DOHH2 (cell line): ENCODE results near the gene PSMC4.

Experiments
- H3F3A ChIP-seq: fragments of 200-600 bp; sonication (generic), shearing (Covaris generic); 2 replicates; pipeline ENCODE4 v1.6.0; 2016; ENCODE audit warnings: antibody characterized with exemption, mild to moderate bottlenecking; ENCODE audit not compliant: control insufficient read depth, insufficient read depth
- H3K27ac ChIP-seq: fragments of 200-600 bp; sonication (generic); 2 replicates; pipeline ENCODE4 v1.5.1; 2014; ENCODE audit warnings: low read depth, mild to moderate bottlenecking, low read length, moderate library complexity
- H3K27me3 ChIP-seq: fragments of 200-600 bp; sonication (generic); 2 replicates; pipeline ENCODE4 v1.6.1; 2014; ENCODE audit warnings: mild to moderate bottlenecking, low read length, mixed read lengths; ENCODE audit not compliant: control insufficient read depth
- H3K36me3 ChIP-seq: fragments of 200-600 bp; sonication (generic); 2 replicates; pipeline ENCODE4 v1.6.1; 2014; ENCODE audit warnings: mild to moderate bottlenecking, low read length, moderate library complexity, mixed read lengths; ENCODE audit not compliant: control insufficient read depth
- H3K4me1 ChIP-seq: fragments of 200-600 bp; sonication (generic); 2 replicates; pipeline ENCODE4 v1.6.1; 2014; ENCODE audit warnings: mild to moderate bottlenecking, low read length, mixed read lengths; ENCODE audit not compliant: control insufficient read depth
- H3K4me2 ChIP-seq: fragments of 200-600 bp; sonication (generic); 2 replicates; pipeline ENCODE4 v1.6.0; 2014; ENCODE audit warnings: mild to moderate bottlenecking, low read length, moderate library complexity
- H3K4me3 ChIP-seq: fragments of 200-600 bp; sonication (generic); 2 replicates; pipeline ENCODE4 v1.5.1; 2014; ENCODE audit warnings: mild to moderate bottlenecking, low read length, mixed read lengths
- H3K79me2 ChIP-seq: fragments of 200-600 bp; sonication (generic); 2 replicates; pipeline ENCODE4 v1.6.1; 2014; ENCODE audit warnings: mild to moderate bottlenecking, low read length, mixed read lengths; ENCODE audit not compliant: control insufficient read depth
- H3K9me2 ChIP-seq: fragments of 200-600 bp; sonication (generic); replicated peaks from 2 replicates; pipeline ENCODE4 v1.6.1; 2014; ENCODE audit warnings: mild to moderate bottlenecking, low read length, mixed read lengths; ENCODE audit not compliant: control insufficient read depth
- H3K9me3 ChIP-seq: fragments of 200-600 bp; sonication (generic); 2 replicates; pipeline ENCODE4 v1.6.1; 2014; ENCODE audit warnings: antibody characterized with exemption, low read length, mixed read lengths; ENCODE audit not compliant: control insufficient read depth, insufficient read depth
- H4K20me1 ChIP-seq: fragments of 200-600 bp; sonication (generic); 2 replicates; pipeline ENCODE4 v1.6.0; 2014; ENCODE audit warnings: low read depth, mild to moderate bottlenecking, antibody characterized with exemption, low read length, moderate library complexity; ENCODE audit not compliant: control insufficient read depth, insufficient read depth
- CTCF ChIP-seq: fragments of 200-600 bp; sonication (generic); IDR thresholded peaks from one replicate; pipeline ENCODE4 v1.5.1; 2014; ENCODE audit warnings: antibody characterized with exemption, mild to moderate bottlenecking, low read depth, low read length; ENCODE audit not compliant: poor library complexity, severe bottlenecking
- EZH2phosphoT487 ChIP-seq: fragments of 200-600 bp; sonication (generic); IDR thresholded peaks from 2 replicates; pipeline ENCODE4 v1.6.1; 2017; ENCODE audit warnings: borderline replicate concordance, mild to moderate bottlenecking, antibody characterized with exemption, low read length, moderate library complexity, mixed read lengths

Gene PSMC4

GRCh38 chr19:39994361-39994760 lies 23.4 kb downstream of the PSMC4 start:
- no peak overlapping the region for H3K4me3 ChIP-seq
- H3K9me3 ChIP-seq: peaks cover 17% of the 10 kb centered on the region; the same call in 1 of the 2 replicates
- peaks cover 81% of the 10 kb centered on the region for H3K79me2 ChIP-seq
- no peaks in the 10 kb centered on the region for H4K20me1 ChIP-seq
- TF ChIP-seq CTCF: no peak
- TF ChIP-seq EZH2phosphoT487: no peak
- H3K9me2 ChIP-seq: no peaks in the 10 kb centered on the region
- H3K27ac ChIP-seq: no peak overlapping the region
- 0 out of 2 replicates have a peak, but pooled peaks cover 2% of the 10 kb centered on the region for H3F3A ChIP-seq
- peaks cover 14% of the 10 kb centered on the region for H3K4me1 ChIP-seq
- H3K36me3 ChIP-seq: peaks cover 25% of the 10 kb centered on the region
- no peak overlapping the region for H3K4me2 ChIP-seq
- no peaks in the 10 kb centered on the region for H3K27me3 ChIP-seq

DNA sequence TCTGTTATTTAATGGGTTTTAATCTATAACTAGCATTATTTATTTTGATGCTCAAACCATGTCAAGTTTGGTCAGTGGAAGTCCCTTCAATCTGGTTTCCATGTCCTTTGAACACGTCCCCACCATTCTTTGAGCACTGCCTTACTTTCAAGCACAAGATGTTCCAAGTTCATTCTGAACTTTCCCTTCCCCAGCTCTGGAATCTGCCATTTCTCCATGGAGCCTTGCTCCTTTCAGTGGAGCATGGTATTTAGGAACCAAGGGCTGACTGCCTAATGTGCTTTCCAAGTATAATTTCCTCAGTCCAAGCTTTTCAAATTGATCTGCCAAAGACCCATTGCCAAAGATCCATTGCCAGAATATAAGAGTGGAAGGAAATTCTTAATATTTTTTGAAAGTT lies 24.8 kb downstream of the PSMC4 start:
- H3F3A ChIP-seq: no peaks in the 10 kb centered on the region
- peaks cover 17% of the 10 kb centered on the region; the same call in 1 of the 2 replicates for H3K9me3 ChIP-seq
- H3K4me1 ChIP-seq: peaks cover 14% of the 10 kb centered on the region
- no peaks in the 10 kb centered on the region for H4K20me1 ChIP-seq
- peak overlapping the region; percentile 91 for H3K4me3 ChIP-seq
- TF ChIP-seq EZH2phosphoT487 (no peak), CTCF (no peak)
- peak overlapping the region; percentile 72 for H3K4me2 ChIP-seq
- no peaks in the 10 kb centered on the region for H3K27me3 ChIP-seq
- H3K79me2 ChIP-seq: peaks cover 67% of the 10 kb centered on the region
- H3K9me2 ChIP-seq: no peaks in the 10 kb centered on the region
- no peak overlapping the region for H3K27ac ChIP-seq
- H3K36me3 ChIP-seq: peaks cover 25% of the 10 kb centered on the region

DNA sequence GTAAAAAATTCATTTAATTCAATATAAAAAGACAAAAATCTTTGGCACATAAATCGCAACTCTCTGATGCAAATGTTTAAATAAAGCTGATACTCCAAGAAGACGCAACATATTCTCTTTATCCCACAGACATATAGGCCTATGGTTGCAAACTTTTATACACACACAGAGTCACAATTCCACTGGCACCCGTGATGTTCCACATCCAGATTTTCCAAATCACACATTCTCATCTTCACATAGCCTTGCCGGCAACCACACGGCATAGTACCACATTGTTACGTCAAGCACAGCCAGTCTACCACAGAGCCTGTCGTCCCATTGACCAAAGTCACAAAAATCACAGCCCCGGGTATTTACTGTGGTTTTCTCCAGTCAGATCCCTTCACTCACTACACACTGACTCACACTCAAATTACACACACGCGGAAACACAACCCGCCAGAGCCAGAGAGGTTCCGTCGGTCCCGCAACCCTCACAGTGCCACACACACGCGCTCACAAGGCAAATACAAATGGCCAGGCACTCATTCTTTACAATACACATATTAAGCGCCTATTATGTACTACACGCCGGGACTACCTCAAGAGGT lies 25.3 kb downstream of the PSMC4 start:
- peak overlapping the region; percentile 51 for H3K27ac ChIP-seq
- H3K4me1 ChIP-seq: peaks cover 14% of the 10 kb centered on the region
- peaks cover 61% of the 10 kb centered on the region for H3K79me2 ChIP-seq
- peaks cover 25% of the 10 kb centered on the region for H3K36me3 ChIP-seq
- peaks cover 17% of the 10 kb centered on the region; the same call in 1 of the 2 replicates for H3K9me3 ChIP-seq
- H3K4me2 ChIP-seq: peak overlapping the region; percentile 72
- H3F3A ChIP-seq: no peaks in the 10 kb centered on the region
- no peaks in the 10 kb centered on the region for H3K27me3 ChIP-seq
- peak overlapping the region; percentile 91 for H3K4me3 ChIP-seq
- TF ChIP-seq CTCF: no peak
- no peaks in the 10 kb centered on the region for H4K20me1 ChIP-seq
- no peaks in the 10 kb centered on the region for H3K9me2 ChIP-seq
